H1 (cell line): ENCODE measurements around the gene ARHGEF39.

ENCODE experiments used
- CTCF ChIP-seq, 3 experiments: IDR thresholded peaks; 1 replicate in 2 of 3; 2 replicates in 1 of 3; pipeline versions ENCODE4 v1.5.1 to v1.6.1; 2011; ENCODE audit warnings: low read length in 3 of 3, mild to moderate bottlenecking in 3 of 3, inconsistent platforms in 2 of 3, low read depth in 1 of 3, moderate library complexity in 1 of 3; ENCODE audit not compliant: insufficient read depth in 1 of 3; ENCODE audit errors: control extremely low read depth in 1 of 3
- MAX ChIP-seq: IDR thresholded peaks from 2 replicates; pipeline ENCODE4 v1.6.1; 2012; ENCODE audit warnings: inconsistent platforms

- TF ChIP-seq MAX (no peak), CTCF (IDR thresholded peaks at IDR 0.05; ENCODE audit: control extremely low read depth in 1 of 3, insufficient read depth in 1 of 3, low read depth in 1 of 3, low read length in 3 of 3) (no peak)
These were observed 46.0 kb upstream of the ARHGEF39 start for GRCh38 chr9:35710818-35711500.
